Adrenal gland (tissue), 12 donors: Measurements from ENCODE around the gene SLC5A11. TPM values are rescaled to one million over a fixed set of nuclear protein-coding genes. Genes with fewer than 3 reads are reported as not detected.

Experiments
- DNase-seq, 7 donors: peaks; one replicate each; pipeline ENCODE4 v3.0.0-alpha.2; 2019 to 2020
- H3K27ac ChIP-seq, 5 donors: fragments of 200-600 bp; sonication (generic) in 4 of 5; 1 replicate in 3 of 5; 2 replicates in 2 of 5; pipeline versions ENCODE4 v1.5.1 to v1.8.0; 2016 to 2020; ENCODE audit warnings: mild to moderate bottlenecking in 1 of 5
- H3K27me3 ChIP-seq: fragments of 200-600 bp; 2 replicates; pipeline ENCODE4 v1.8.0; 2021
- H3K36me3 ChIP-seq, 2 donors: fragments of 200-600 bp; replicated peaks in 1 of 2; 1 replicate in 1 of 2; 2 replicates in 1 of 2; pipeline versions ENCODE4 v1.5.1 to v1.8.0; 2018 to 2022
- H3K4me1 ChIP-seq, 2 donors: fragments of 200-600 bp; replicated peaks in 1 of 2; 1 replicate in 1 of 2; 2 replicates in 1 of 2; pipeline versions ENCODE4 v1.5.1 to v1.8.0; 2018 to 2021
- H3K4me3 ChIP-seq, 4 donors: fragments of 200-600 bp; sonication (generic) in 3 of 4; one replicate each; pipeline ENCODE4 v1.5.1; 2016 to 2018
- H3K9me3 ChIP-seq, 3 donors: fragments of 200-600 bp; sonication (generic) in 1 of 3; replicated peaks in 1 of 3; 1 replicate in 2 of 3; 2 replicates in 1 of 3; pipeline versions ENCODE4 v1.5.1 to v1.8.0; 2016 to 2021
- POLR2A ChIP-seq, 2 donors: fragments of 450-650 bp; IDR thresholded peaks; one replicate each; pipeline ENCODE4 v1.6.1; 2017; ENCODE audit warnings: antibody characterized with exemption in 2 of 2, mild to moderate bottlenecking in 2 of 2, moderate library complexity in 1 of 2
- WGBS, 4 donors: extraction: QIAGEN DNeasy Blood & Tissue Kit in 2 of 4; methylation state at CpG; one replicate each; pipeline versions ENCODE4 v1.1.5 to v1.1.7; 2013 to 2017; 5-methylcytosine and 5-hydroxymethylcytosine counted together
- intact Hi-C, 2 donors: fragments of 100-400 bp; cut with DNase I; formaldehyde crosslinking; loops; one replicate each; pipeline versions ENCODE4 v1.14.1 to v1.15.0; 2022 to 2023
- polyA plus RNA-seq, 3 donors: library from polyadenylated mRNA; stranded (reverse); fragments of 200-250 nt in 2 of 3; fragments of 350-450 nt in 1 of 3; fragmentation: Illumina TruSeq in 1 of 3; extraction: RNeasy Lipid Tissue Mini Kit (QIAGEN cat#74804) in 1 of 3; gene quantifications; one replicate each; pipeline ENCODE4 v1.2.3, GENCODE V29; 2013 to 2014
- total RNA-seq, 9 donors: library from RNA; depleted of rRNA in 4 of 9; stranded (reverse); fragments of >200 nt in 4 of 9; fragments of 120-200 nt in 1 of 9; fragmentation: NEBNext Ultra II Directional in 1 of 9; extraction: Animal tissue kit (Norgen Biotek cat#: 25700) in 1 of 9; gene quantifications; one replicate each; pipeline versions ENCODE4 v1.1.0 to v1.2.4, GENCODE V29; 2013 to 2023
- TF ChIP-seq, protein P1 (sequence below), 6 experiments: fragments of 450-650 bp in 4 of 6; fragments of 200-600 bp in 2 of 6; sonication (generic) in 1 of 6; IDR thresholded peaks; 1 replicate in 5 of 6; 2 replicates in 1 of 6; pipeline versions ENCODE4 v1.5.1 to v1.8.0; 2016 to 2021; ENCODE audit warnings: antibody characterized with exemption in 6 of 6, mild to moderate bottlenecking in 2 of 6, moderate library complexity in 1 of 6
- donor health status: healthy with polysubstance abuse.
- donor health status: Bipolar disorder and iron deficiency.
- donor health status: DM: yes; HTN: yes; CAD: no.
- donor health status: DM: no; HTN: no; CAD: no.
- donor health status: DM: no; HTN: no; CAD: no.
- donor health status: DM: yes; HTN: yes; CAD: no.

Gene SLC5A11
- total and polyA plus RNA-seq, 12 donors, result 0.17 to 0.57 (median 0.43) TPM; not detected in 8

DNA sequence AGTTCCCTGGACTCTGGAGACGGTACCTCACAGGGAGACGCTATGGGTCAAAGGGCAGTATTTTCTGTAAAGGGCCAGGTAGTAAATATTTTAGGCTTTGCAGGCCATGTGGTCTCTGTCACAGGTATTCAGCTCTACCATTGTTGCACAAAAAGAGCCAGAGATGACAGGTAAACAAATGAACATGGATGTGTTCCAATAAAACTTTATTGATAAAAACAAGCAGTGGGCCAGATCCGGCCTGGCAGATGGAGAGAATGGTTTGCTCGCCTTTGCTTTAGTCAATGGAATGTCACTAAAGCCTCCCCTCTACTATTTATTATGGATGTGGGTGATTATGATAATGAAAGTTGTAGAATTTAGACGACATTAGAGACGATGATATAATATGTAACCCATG is 8.9 kb upstream of the SLC5A11 start:
- H3K36me3 ChIP-seq, result no peaks in the 10 kb centered on the region
- no peak overlapping the region for H3K27ac ChIP-seq
- no peak overlapping the region for H3K4me3 ChIP-seq
- intact Hi-C loops, result no loop called here
- H3K27me3 ChIP-seq, result no peaks in the 10 kb centered on the region
- TF ChIP-seq, protein P1, sequence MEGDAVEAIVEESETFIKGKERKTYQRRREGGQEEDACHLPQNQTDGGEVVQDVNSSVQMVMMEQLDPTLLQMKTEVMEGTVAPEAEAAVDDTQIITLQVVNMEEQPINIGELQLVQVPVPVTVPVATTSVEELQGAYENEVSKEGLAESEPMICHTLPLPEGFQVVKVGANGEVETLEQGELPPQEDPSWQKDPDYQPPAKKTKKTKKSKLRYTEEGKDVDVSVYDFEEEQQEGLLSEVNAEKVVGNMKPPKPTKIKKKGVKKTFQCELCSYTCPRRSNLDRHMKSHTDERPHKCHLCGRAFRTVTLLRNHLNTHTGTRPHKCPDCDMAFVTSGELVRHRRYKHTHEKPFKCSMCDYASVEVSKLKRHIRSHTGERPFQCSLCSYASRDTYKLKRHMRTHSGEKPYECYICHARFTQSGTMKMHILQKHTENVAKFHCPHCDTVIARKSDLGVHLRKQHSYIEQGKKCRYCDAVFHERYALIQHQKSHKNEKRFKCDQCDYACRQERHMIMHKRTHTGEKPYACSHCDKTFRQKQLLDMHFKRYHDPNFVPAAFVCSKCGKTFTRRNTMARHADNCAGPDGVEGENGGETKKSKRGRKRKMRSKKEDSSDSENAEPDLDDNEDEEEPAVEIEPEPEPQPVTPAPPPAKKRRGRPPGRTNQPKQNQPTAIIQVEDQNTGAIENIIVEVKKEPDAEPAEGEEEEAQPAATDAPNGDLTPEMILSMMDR (IDR thresholded peaks at IDR 0.05), result no peak
- TF ChIP-seq POLR2A (IDR thresholded peaks at IDR 0.05), result no peak
- WGBS, 4 donors, result 72 to 99% (median 95%) methylated on average over 6 of the region's 6 CpGs
- no peak for DNase-seq
- peaks cover 6 to 7% of the 10 kb centered on the region in 2 donors for H3K4me1 ChIP-seq
- H3K9me3 ChIP-seq, result no peaks in the 10 kb centered on the region

DNA sequence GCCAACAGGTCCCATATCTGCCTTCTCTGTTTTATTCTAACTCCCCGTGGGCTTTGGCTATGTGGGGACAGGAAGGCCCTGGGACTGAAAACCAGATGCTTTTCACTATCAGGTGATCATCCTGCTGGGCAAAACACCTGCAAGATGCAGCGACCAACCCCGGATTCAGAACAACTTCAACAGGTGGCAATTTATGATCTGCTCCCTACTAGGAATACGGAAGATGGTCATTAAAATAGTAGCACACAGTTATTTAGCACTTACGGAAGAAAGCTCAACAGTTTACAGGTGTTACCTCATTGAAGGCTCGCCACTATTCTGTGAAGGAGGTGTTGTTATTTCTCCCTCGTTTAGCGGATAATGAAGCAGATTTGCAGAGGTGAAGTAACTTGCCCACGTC is 7.8 kb upstream of the SLC5A11 start:
- no peaks in the 10 kb centered on the region for H3K9me3 ChIP-seq
- no peak for TF ChIP-seq POLR2A (IDR thresholded peaks at IDR 0.05)
- TF ChIP-seq, protein P1 (IDR thresholded peaks at IDR 0.05), result no peak
- no peaks in the 10 kb centered on the region for H3K36me3 ChIP-seq
- 85 to 92% (median 88%) methylated on average over 9 of the region's 9 CpGs for WGBS, 4 donors
- intact Hi-C loops, result no loop called here
- H3K27me3 ChIP-seq, result no peaks in the 10 kb centered on the region
- peaks cover 6 to 7% of the 10 kb centered on the region in 2 donors for H3K4me1 ChIP-seq
- H3K4me3 ChIP-seq, result no peak overlapping the region
- no peak overlapping the region for H3K27ac ChIP-seq
- peak in 1 of 7 donors; percentile 34 for DNase-seq

DNA sequence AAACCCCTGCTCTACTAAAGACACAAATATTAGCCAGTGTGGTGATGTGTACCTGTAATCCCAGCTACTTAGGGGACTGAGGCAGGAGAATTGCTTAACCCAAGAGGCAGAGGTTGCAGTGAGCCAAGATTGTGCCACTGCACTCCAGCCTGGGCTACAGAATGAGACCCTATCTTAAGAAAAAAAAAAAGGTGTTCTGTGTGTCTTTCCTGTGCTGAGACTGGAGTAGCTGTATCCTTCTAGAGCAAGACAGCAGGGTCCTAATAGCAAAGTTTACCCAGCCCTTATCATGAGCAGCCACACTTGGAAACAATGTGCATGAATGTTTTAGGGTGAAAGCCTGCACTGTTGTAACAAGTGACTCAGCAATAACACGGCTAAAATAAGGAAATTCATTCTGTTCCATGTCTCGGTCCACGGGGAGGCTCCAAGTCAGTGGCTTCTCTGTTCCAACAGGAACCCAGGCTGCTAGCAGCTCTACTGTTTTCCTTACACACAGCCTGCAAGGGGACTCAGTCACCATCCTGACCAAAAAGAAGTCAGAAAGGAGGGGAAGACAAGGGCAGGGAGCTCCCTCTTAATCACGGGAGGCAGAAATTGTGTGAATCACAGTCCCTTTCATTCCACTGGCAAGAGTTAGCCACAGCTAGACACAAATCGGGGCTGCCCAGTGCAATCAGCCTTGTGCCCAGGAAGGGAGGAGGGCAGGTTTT is 7.1 kb upstream of the SLC5A11 start:
- Histone ChIP-seq H3K27me3 (no peaks in the 10 kb centered on the region), H3K4me1 (peaks cover 6 to 7% of the 10 kb centered on the region in 2 donors), H3K36me3 (no peaks in the 10 kb centered on the region), H3K27ac (peak overlapping the region in 1 of 5 donors; percentile 18), H3K9me3 (no peaks in the 10 kb centered on the region), H3K4me3 (no peak overlapping the region)
- no peak for TF ChIP-seq POLR2A (IDR thresholded peaks at IDR 0.05)
- TF ChIP-seq, protein P1 (IDR thresholded peaks at IDR 0.05), result no peak
- intact Hi-C loops, result no loop called here
- peak in 4 of 7 donors; percentile 25 to 57 (median 36) for DNase-seq
- 7 to 29% (median 16%) methylated on average over 5 of the region's 5 CpGs for WGBS, 4 donors

DNA sequence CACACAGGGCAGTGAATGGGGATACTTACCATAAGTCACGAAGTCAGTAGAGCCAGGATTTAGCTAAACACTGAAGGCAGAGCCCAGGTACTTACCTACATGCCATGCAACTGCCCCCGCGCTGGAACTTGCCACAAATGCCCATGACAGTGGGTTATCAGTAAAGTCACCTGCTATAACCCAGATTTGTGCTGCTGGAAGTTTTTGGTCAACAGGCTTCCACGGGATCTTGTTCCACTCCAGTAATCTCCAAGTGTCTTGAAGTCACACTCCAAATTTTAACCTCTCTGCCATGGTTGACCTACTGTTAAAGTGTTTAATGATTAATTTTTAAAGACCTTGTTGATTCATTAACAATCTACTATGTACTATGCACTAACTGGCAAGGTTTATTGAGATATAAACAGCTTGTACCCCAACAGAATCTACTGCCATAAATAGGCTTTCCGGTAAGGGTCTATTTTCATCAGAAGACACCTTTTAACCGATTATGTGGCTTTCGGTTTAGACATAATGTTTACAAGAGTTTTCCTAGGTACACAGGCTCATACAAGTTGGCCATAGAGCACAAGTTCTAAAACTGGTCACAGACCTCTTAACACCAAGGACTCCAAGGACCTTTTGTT is 6.3 kb upstream of the SLC5A11 start:
- peak in 1 of 7 donors; percentile 30 for DNase-seq
- no peak overlapping the region for H3K4me3 ChIP-seq

More for the DNA sequence above, 6.3 kb upstream of the SLC5A11 start:
- no peaks in the 10 kb centered on the region for H3K27me3 ChIP-seq
- intact Hi-C loops, result no loop called here
- TF ChIP-seq, protein P1 (IDR thresholded peaks at IDR 0.05), result no peak
- TF ChIP-seq POLR2A (IDR thresholded peaks at IDR 0.05), result no peak
- H3K36me3 ChIP-seq, result no peaks in the 10 kb centered on the region
- H3K9me3 ChIP-seq, result no peaks in the 10 kb centered on the region
- H3K27ac ChIP-seq, result peak overlapping the region in 1 of 5 donors; percentile 18
- WGBS, 4 donors, result 86 to 92% (median 87%) methylated on average over 7 of the region's 7 CpGs
- H3K4me1 ChIP-seq, result peaks cover 6 to 7% of the 10 kb centered on the region in 2 donors
